H9 (cell line): Measurements from ENCODE around the gene SNX27. TPM values are rescaled to one million over a fixed set of nuclear protein-coding genes. Genes with fewer than 3 reads are reported as not detected.

Experiments used
- DNase-seq: peaks from one replicate; pipeline ENCODE4 v3.0.0-alpha.2; 2017
- H2AFZ ChIP-seq: one replicate; pipeline ENCODE4 v1.6.1; 2013; ENCODE audit warnings: mild to moderate bottlenecking, low read length, control low read depth, moderate library complexity
- H2AK5ac ChIP-seq: 2 replicates; pipeline ENCODE4 v1.6.1; 2013; ENCODE audit warnings: low read length, control low read depth, mixed read lengths; ENCODE audit not compliant: insufficient read length
- H2BK120ac ChIP-seq: one replicate; pipeline ENCODE4 v1.6.1; 2013; ENCODE audit warnings: low read depth, mild to moderate bottlenecking, low read length, control low read depth, inconsistent platforms; ENCODE audit not compliant: poor library complexity, severe bottlenecking
- H2BK12ac ChIP-seq: 2 replicates; pipeline ENCODE4 v1.6.1; 2013; ENCODE audit warnings: low read length, control low read depth, mixed read lengths, low read depth; ENCODE audit not compliant: insufficient read length
- H2BK15ac ChIP-seq: 2 replicates; pipeline ENCODE4 v1.6.1; 2013; ENCODE audit warnings: low read depth, low read length, control low read depth
- H2BK20ac ChIP-seq: one replicate; pipeline ENCODE4 v1.6.1; 2013; ENCODE audit warnings: low read depth, mild to moderate bottlenecking, low read length, control low read depth, inconsistent platforms; ENCODE audit not compliant: poor library complexity, severe bottlenecking
- H2BK5ac ChIP-seq: 2 replicates; pipeline ENCODE4 v1.6.1; 2013; ENCODE audit warnings: low read length, control low read depth, mixed read lengths; ENCODE audit not compliant: insufficient read length
- H3K14ac ChIP-seq: 2 replicates; pipeline ENCODE4 v1.6.1; 2013; ENCODE audit warnings: low read length, control low read depth; ENCODE audit not compliant: insufficient read depth
- H3K18ac ChIP-seq: 2 replicates; pipeline ENCODE4 v1.6.1; 2013; ENCODE audit warnings: low read depth, mild to moderate bottlenecking, mixed read lengths, low read length, control low read depth; ENCODE audit not compliant: insufficient read length
- H3K23ac ChIP-seq: 2 replicates; pipeline ENCODE4 v1.6.1; 2013; ENCODE audit warnings: low read length, control low read depth, mixed read lengths, low read depth; ENCODE audit not compliant: insufficient read length
- H3K23me2 ChIP-seq: 2 replicates; pipeline ENCODE4 v1.6.1; 2013; ENCODE audit warnings: low read depth, mild to moderate bottlenecking, mixed read lengths, low read length, control low read depth; ENCODE audit not compliant: insufficient read length, poor library complexity, severe bottlenecking
- H3K27ac ChIP-seq: 2 replicates; pipeline ENCODE4 v1.5.1; 2013; ENCODE audit warnings: low read length, control low read depth, mixed read lengths, low read depth; ENCODE audit not compliant: insufficient read length
- H3K27me3 ChIP-seq: 2 replicates; pipeline ENCODE4 v1.6.1; 2013; ENCODE audit warnings: low read length, control low read depth, inconsistent platforms; ENCODE audit not compliant: insufficient read depth
- H3K4ac ChIP-seq: 2 replicates; pipeline ENCODE4 v1.6.1; 2013; ENCODE audit warnings: low read depth, mild to moderate bottlenecking, control low read depth, inconsistent platforms, low read length, moderate library complexity
- H3K4me1 ChIP-seq: 2 replicates; pipeline ENCODE4 v1.6.1; 2013; ENCODE audit warnings: low read length, control low read depth, inconsistent platforms; ENCODE audit not compliant: insufficient read depth
- H3K4me2 ChIP-seq: 2 replicates; pipeline ENCODE4 v1.6.1; 2013; ENCODE audit warnings: low read length, control low read depth, mixed read lengths; ENCODE audit not compliant: insufficient read length, insufficient read depth
- H3K56ac ChIP-seq: 2 replicates; pipeline ENCODE4 v1.6.1; 2013; ENCODE audit warnings: low read depth, mild to moderate bottlenecking, mixed read lengths, low read length, control low read depth; ENCODE audit not compliant: insufficient read length
- H3K79me1 ChIP-seq: 2 replicates; pipeline ENCODE4 v1.6.1; 2013; ENCODE audit warnings: low read depth, mild to moderate bottlenecking, moderate library complexity, low read length, control low read depth, inconsistent platforms; ENCODE audit not compliant: insufficient read depth, poor library complexity, severe bottlenecking
- H3K79me2 ChIP-seq: 2 replicates; pipeline ENCODE4 v1.6.1; 2013; ENCODE audit warnings: low read length, control low read depth, inconsistent platforms; ENCODE audit not compliant: insufficient read depth
- H3K9ac ChIP-seq: 2 replicates; pipeline ENCODE4 v1.6.1; 2013; ENCODE audit warnings: low read length, control low read depth, mixed read lengths; ENCODE audit not compliant: insufficient read length; ENCODE audit errors: extremely low read depth
- H3K9me3 ChIP-seq: one replicate; pipeline ENCODE4 v1.6.1; 2013; ENCODE audit warnings: low read depth, low read length, inconsistent platforms; ENCODE audit not compliant: control insufficient read depth
- H3T11ph ChIP-seq: one replicate; pipeline ENCODE4 v1.6.1; 2013; ENCODE audit warnings: mild to moderate bottlenecking, low read length, control low read depth, inconsistent platforms
- H4K20me1 ChIP-seq: one replicate; pipeline ENCODE4 v1.6.1; 2013; ENCODE audit not compliant: control insufficient read depth, insufficient read length, insufficient read depth
- H4K5ac ChIP-seq: 2 replicates; pipeline ENCODE4 v1.6.1; 2013; ENCODE audit warnings: low read depth, mild to moderate bottlenecking, mixed read lengths, low read length, control low read depth; ENCODE audit not compliant: insufficient read length
- H4K8ac ChIP-seq: replicated peaks from 2 replicates; pipeline ENCODE4 v1.6.1; 2013; ENCODE audit warnings: low read length, control low read depth, mixed read lengths, low read depth; ENCODE audit not compliant: insufficient read length
- H4K91ac ChIP-seq: 2 replicates; pipeline ENCODE4 v1.6.1; 2013; ENCODE audit warnings: low read depth, mild to moderate bottlenecking, moderate library complexity, mixed read lengths, low read length, control low read depth; ENCODE audit not compliant: insufficient read length
- H3K27ac Mint-ChIP-seq, 3 experiments: 2 replicates in 2 of 3; 3 replicates in 1 of 3; pipeline ENCODE4 v1.8.0; 2020 to 2021; ENCODE audit warnings: mixed read lengths in 3 of 3, mild to moderate bottlenecking in 1 of 3, moderate library complexity in 1 of 3
- H3K27me3 Mint-ChIP-seq: 2 replicates; pipeline ENCODE4 v1.8.0; 2021; ENCODE audit warnings: low read depth, mild to moderate bottlenecking, moderate library complexity, mixed read lengths
- H3K36me3 Mint-ChIP-seq, 3 experiments: 2 replicates in 2 of 3; 3 replicates in 1 of 3; pipeline ENCODE4 v1.8.0; 2020 to 2021; ENCODE audit warnings: low read depth in 3 of 3, mixed read lengths in 3 of 3; ENCODE audit not compliant: insufficient read depth in 1 of 3
- H3K4me1 Mint-ChIP-seq, 2 experiments: 2 replicates each; pipeline ENCODE4 v1.8.0; 2020; ENCODE audit warnings: mixed read lengths in 2 of 2
- H3K4me3 Mint-ChIP-seq, 2 experiments: 2 replicates in 1 of 2; 3 replicates in 1 of 2; pipeline ENCODE4 v1.8.0; 2020 to 2021; ENCODE audit warnings: mild to moderate bottlenecking in 2 of 2, mixed read lengths in 2 of 2, moderate library complexity in 1 of 2
- H3K9me3 Mint-ChIP-seq, 2 experiments: 2 replicates in 1 of 2; 3 replicates in 1 of 2; pipeline ENCODE4 v1.8.0; 2020; ENCODE audit warnings: mild to moderate bottlenecking in 2 of 2, mixed read lengths in 2 of 2, moderate library complexity in 1 of 2
- WGBS: extraction: QIAGEN DNeasy Blood & Tissue Kit; methylation state at CpG from one replicate; pipeline ENCODE4 v1.1.7; 2013; ENCODE audit warnings: missing lambda C conversion rate, low lambda C conversion rate, mixed read lengths; ENCODE audit not compliant: insufficient read length; ENCODE audit errors: extremely low coverage; 5-methylcytosine and 5-hydroxymethylcytosine counted together
- total RNA-seq: library from RNA; stranded (reverse); gene quantifications from 2 replicates; pipeline ENCODE4 v1.2.1, GENCODE V29; 2021
- TF ChIP-seq, protein P1 (sequence below): fragments of 200-600 bp; sonication (generic); conservative IDR thresholded peaks from 3 replicates; pipeline ENCODE4 v1.8.0; 2021; ENCODE audit warnings: antibody characterized with exemption, mild to moderate bottlenecking

Gene SNX27
- total RNA-seq, 1 experiment from 2014 or later: 48.9 TPM

DNA sequence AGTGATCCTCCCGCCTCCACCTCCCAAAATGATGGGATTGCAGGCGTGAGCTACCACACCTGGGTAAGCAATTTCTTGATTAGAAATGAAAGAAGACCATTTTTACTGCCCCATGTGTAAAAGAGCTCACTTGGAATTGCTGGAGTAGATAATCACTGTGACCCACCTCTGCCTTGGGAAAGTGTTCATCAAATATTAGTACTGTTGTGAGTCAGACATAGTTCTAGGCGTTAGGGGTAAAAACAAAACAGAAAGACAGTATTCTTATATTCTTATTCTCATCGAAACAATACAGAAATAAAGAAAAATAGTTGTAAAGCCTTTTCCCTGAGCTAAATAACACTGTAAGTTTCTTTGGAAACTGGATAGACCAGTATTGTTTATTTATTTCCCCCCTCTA is 68.5 kb downstream of the SNX27 start:
- no peak overlapping the region for H3K4ac ChIP-seq
- no peaks in the 10 kb centered on the region for H3K79me1 ChIP-seq
- H4K91ac ChIP-seq: no peak overlapping the region
- H2AFZ ChIP-seq: no peak overlapping the region
- H3K56ac ChIP-seq: no peak overlapping the region
- H3K23me2 ChIP-seq: no peaks in the 10 kb centered on the region
- no peaks in the 10 kb centered on the region for H3K4me1 ChIP-seq
- no peak overlapping the region for H2AK5ac ChIP-seq
- H3K9me3 ChIP-seq: no peaks in the 10 kb centered on the region
- H3K23ac ChIP-seq: no peak overlapping the region
- no peaks in the 10 kb centered on the region for H3K27me3 Mint-ChIP-seq
- no peak overlapping the region for H3T11ph ChIP-seq
- H3K4me3 Mint-ChIP-seq: no peak overlapping the region
- DNase-seq: no peak
- no peak overlapping the region for H2BK20ac ChIP-seq
- H3K18ac ChIP-seq: no peak overlapping the region
- no peaks in the 10 kb centered on the region for H3K9me3 Mint-ChIP-seq
- H3K36me3 Mint-ChIP-seq: peaks cover 2 to 24% (median 5%) of the 10 kb centered on the region in 3 experiments; a peak in 2 of 7 replicates
- no peaks in the 10 kb centered on the region for H4K20me1 ChIP-seq
- no peaks in the 10 kb centered on the region for H3K79me2 ChIP-seq
- H3K27me3 ChIP-seq: no peaks in the 10 kb centered on the region
- H3K27ac ChIP-seq: no peak overlapping the region
- H3K9ac ChIP-seq: no peak overlapping the region
- H3K4me1 Mint-ChIP-seq: no peaks in the 10 kb centered on the region
- no peak overlapping the region for H4K8ac ChIP-seq
- TF ChIP-seq, protein P1, sequence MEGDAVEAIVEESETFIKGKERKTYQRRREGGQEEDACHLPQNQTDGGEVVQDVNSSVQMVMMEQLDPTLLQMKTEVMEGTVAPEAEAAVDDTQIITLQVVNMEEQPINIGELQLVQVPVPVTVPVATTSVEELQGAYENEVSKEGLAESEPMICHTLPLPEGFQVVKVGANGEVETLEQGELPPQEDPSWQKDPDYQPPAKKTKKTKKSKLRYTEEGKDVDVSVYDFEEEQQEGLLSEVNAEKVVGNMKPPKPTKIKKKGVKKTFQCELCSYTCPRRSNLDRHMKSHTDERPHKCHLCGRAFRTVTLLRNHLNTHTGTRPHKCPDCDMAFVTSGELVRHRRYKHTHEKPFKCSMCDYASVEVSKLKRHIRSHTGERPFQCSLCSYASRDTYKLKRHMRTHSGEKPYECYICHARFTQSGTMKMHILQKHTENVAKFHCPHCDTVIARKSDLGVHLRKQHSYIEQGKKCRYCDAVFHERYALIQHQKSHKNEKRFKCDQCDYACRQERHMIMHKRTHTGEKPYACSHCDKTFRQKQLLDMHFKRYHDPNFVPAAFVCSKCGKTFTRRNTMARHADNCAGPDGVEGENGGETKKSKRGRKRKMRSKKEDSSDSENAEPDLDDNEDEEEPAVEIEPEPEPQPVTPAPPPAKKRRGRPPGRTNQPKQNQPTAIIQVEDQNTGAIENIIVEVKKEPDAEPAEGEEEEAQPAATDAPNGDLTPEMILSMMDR: no peak
- H4K5ac ChIP-seq: no peak overlapping the region
- no peak overlapping the region for H2BK15ac ChIP-seq
- WGBS: no CpG with 5 or more reads among the region's 4 CpGs
- H3K4me2 ChIP-seq: no peak overlapping the region
- H3K27ac Mint-ChIP-seq: no peak overlapping the region; a peak in 1 of 7 replicates
- H2BK5ac ChIP-seq: no peak overlapping the region
- H2BK120ac ChIP-seq: no peak overlapping the region
- no peak overlapping the region for H2BK12ac ChIP-seq
- no peak overlapping the region for H3K14ac ChIP-seq
